ENCODE results near the gene SLX4IP.

Gene SLX4IP

DNA sequence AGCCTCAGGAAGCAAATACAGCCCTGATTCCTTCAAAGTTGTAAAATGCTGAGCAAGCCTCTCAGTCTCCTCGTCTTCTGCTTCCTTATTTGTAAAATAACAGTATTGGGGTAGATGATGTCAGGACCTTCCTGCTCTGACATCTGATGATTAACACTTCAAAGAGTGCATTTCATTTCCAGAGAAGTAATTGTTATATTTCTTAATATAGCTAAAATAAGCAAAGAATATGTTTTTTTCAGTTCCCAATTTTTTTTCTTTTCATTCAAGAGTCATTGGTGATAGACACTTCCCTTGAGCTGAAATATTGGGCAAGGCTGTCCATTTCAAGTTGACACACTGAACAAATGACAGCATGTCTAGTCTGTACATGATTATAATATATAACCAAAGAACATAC lies 53.4 kb downstream of the SLX4IP start:
- H3K4me2 ChIP-seq (ENCODE audit: low read length), result no peak overlapping the region
- H3K4me3 ChIP-seq (ENCODE audit: low read length), result no peak overlapping the region
- no peaks in the 10 kb centered on the region for H3K27me3 ChIP-seq (ENCODE audit: control insufficient read depth, insufficient read depth, low read length)
- no peak overlapping the region for H3K9ac ChIP-seq (ENCODE audit: low read depth, low read length)
- H3K36me3 ChIP-seq (ENCODE audit: insufficient read depth, low read length), result no peaks in the 10 kb centered on the region
- H3K9me3 ChIP-seq (replicated peaks; ENCODE audit: low read length), result no peaks in the 10 kb centered on the region
- peaks cover 3% of the 10 kb centered on the region for H3K4me1 ChIP-seq (ENCODE audit: control insufficient read depth, insufficient read depth, low read length)

DNA sequence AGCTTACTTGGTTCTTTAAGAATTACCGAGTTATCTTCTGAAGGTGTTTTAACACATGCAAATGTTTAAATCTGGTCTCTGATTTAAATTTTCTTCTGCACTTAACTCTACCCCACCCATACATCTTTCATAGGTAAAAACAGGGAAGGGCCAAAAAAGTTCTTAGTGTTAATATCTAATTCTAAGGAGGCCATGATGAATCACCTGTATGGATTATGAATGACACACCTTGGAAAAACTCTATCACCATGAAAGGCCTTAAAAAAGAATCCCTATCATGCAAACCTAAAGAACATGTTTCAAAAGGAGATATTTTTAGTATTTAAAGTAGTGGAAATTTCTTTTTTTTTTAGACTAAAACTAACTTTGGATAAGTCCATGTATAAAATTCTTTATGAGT lies 54.7 kb downstream of the SLX4IP start:
- no peaks in the 10 kb centered on the region for H3K36me3 ChIP-seq (ENCODE audit: insufficient read depth, low read length)
- H3K4me1 ChIP-seq (ENCODE audit: control insufficient read depth, insufficient read depth, low read length), result peaks cover 3% of the 10 kb centered on the region
- H3K4me2 ChIP-seq (ENCODE audit: low read length), result no peak overlapping the region
- no peaks in the 10 kb centered on the region for H3K9me3 ChIP-seq (replicated peaks; ENCODE audit: low read length)
- H3K4me3 ChIP-seq (ENCODE audit: low read length), result no peak overlapping the region
- no peaks in the 10 kb centered on the region for H3K27me3 ChIP-seq (ENCODE audit: control insufficient read depth, insufficient read depth, low read length)
- no peak overlapping the region for H3K9ac ChIP-seq (ENCODE audit: low read depth, low read length)

DNA sequence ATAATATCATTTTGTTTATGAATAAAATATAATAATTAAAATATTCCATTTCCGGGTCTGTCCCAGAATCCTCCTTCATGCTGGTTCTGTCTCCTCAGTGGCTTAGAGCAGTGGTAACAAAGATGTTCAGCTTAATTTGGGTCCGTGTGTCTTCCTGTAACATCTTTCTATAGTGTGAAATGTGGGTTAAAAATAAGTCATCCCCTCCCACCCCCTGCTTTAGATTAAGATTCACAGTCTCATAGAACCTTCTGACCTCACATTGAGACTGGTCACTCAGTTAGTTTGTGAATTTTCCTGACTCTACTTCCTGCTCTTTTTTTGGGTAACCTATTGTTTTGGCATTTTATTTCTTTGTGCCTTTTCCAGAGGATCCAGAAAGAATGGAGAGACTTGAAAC lies 55.2 kb downstream of the SLX4IP start:
- H3K4me2 ChIP-seq (ENCODE audit: low read length), result no peak overlapping the region
- no peak overlapping the region for H3K4me3 ChIP-seq (ENCODE audit: low read length)
- H3K4me1 ChIP-seq (ENCODE audit: control insufficient read depth, insufficient read depth, low read length), result peaks cover 3% of the 10 kb centered on the region
- H3K9ac ChIP-seq (ENCODE audit: low read depth, low read length), result no peak overlapping the region
- no peaks in the 10 kb centered on the region for H3K9me3 ChIP-seq (replicated peaks; ENCODE audit: low read length)
- H3K36me3 ChIP-seq (ENCODE audit: insufficient read depth, low read length), result no peaks in the 10 kb centered on the region
- H3K27me3 ChIP-seq (ENCODE audit: control insufficient read depth, insufficient read depth, low read length), result no peaks in the 10 kb centered on the region

DNA sequence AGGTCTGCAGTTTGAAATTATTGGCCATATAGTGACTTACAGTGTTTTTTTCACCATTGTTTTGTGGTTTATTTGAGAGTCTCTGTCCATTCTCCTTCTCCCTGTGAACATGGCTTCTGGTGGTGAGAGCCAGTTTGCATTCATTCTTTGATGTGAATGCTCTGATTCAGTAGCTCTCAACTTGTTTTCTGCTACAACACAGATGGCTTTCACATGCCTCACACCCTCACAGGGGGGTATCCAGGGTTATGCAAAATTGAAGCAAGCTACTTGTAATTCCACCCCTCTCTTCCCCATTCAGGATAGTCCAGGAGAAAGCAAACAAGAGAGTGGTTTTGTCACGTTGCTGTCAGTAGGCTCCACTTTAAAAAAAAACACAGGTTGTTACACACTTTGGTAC lies 55.6 kb downstream of the SLX4IP start:
- no peaks in the 10 kb centered on the region for H3K27me3 ChIP-seq (ENCODE audit: control insufficient read depth, insufficient read depth, low read length)
- no peaks in the 10 kb centered on the region for H3K36me3 ChIP-seq (ENCODE audit: insufficient read depth, low read length)
- H3K4me3 ChIP-seq (ENCODE audit: low read length), result no peak overlapping the region
- no peaks in the 10 kb centered on the region for H3K9me3 ChIP-seq (replicated peaks; ENCODE audit: low read length)
- H3K9ac ChIP-seq (ENCODE audit: low read depth, low read length), result no peak overlapping the region
- peaks cover 3% of the 10 kb centered on the region for H3K4me1 ChIP-seq (ENCODE audit: control insufficient read depth, insufficient read depth, low read length)
- no peak overlapping the region for H3K4me2 ChIP-seq (ENCODE audit: low read length)

DNA sequence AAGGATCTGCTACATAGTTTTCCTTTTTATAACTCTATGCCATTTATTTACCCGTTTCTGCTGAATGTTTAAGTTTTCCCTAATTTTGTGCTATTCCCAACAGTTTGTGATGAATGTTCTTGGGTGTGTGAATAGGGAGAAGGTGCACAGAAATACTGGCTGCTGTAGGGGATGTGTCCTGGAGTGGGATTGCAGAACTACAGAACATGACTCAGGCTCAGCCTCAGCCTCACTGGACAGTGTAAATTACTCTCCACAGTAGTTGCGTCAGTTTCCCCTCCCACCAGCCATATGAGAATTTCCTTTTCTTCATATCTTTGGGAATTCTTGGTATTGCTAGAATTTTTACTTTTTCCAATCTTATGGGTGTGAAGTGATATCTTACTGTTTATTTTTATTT lies 57.0 kb downstream of the SLX4IP start:
- H3K9ac ChIP-seq (ENCODE audit: low read depth, low read length), result no peak overlapping the region
- H3K36me3 ChIP-seq (ENCODE audit: insufficient read depth, low read length), result no peaks in the 10 kb centered on the region
- H3K4me1 ChIP-seq (ENCODE audit: control insufficient read depth, insufficient read depth, low read length), result peaks cover 3% of the 10 kb centered on the region
- no peak overlapping the region for H3K4me2 ChIP-seq (ENCODE audit: low read length)
- no peaks in the 10 kb centered on the region for H3K9me3 ChIP-seq (replicated peaks; ENCODE audit: low read length)
- H3K27me3 ChIP-seq (ENCODE audit: control insufficient read depth, insufficient read depth, low read length), result no peaks in the 10 kb centered on the region
- no peak overlapping the region for H3K4me3 ChIP-seq (ENCODE audit: low read length)

DNA sequence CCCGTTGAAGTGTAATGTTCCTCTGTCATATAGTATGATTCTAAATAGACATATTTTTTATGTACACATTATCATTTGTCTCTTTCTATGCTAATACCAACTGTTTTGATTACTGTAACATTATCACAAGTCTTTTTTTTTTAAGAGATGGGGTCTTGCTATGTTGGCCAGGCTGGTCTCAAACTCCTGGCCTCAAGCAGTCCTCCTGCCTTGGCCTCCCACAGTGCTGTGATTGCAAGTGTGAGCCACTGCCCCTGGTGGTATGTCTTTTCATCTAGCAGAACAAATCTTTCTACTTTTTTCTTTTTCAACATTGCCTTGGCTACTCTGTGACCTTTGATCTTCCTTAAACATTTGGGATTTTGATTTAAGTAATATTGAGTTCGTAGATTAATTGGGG lies 57.7 kb downstream of the SLX4IP start:
- Histone ChIP-seq H3K4me3 (ENCODE audit: low read length) (no peak overlapping the region), H3K27me3 (ENCODE audit: control insufficient read depth, insufficient read depth, low read length) (no peaks in the 10 kb centered on the region), H3K9me3 (replicated peaks; ENCODE audit: low read length) (no peaks in the 10 kb centered on the region), H3K4me2 (ENCODE audit: low read length) (no peak overlapping the region), H3K4me1 (ENCODE audit: control insufficient read depth, insufficient read depth, low read length) (peaks cover 3% of the 10 kb centered on the region), H3K36me3 (ENCODE audit: insufficient read depth, low read length) (no peaks in the 10 kb centered on the region), H3K9ac (ENCODE audit: low read depth, low read length) (no peak overlapping the region)

DNA sequence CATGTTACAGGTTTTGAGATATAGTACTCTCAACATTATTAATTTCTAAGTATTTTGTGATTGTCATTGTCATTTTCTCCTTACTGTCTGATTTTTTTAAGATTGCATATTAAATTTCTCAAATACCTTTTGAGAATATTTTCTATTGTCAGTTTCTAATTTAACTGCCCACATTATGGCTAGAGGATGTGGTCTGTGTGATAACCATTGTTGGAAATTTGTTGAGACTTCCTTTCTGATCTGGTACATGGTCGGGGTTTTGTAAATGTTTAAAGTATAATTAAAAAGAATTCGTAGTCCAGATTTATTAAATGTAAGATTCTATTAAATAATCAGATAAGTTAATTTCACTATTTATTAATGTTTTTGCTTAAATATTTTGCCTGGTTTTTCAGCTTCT lies 60.1 kb downstream of the SLX4IP start:
- Histone ChIP-seq H3K4me1 (ENCODE audit: control insufficient read depth, insufficient read depth, low read length) (peaks cover 3% of the 10 kb centered on the region), H3K27me3 (ENCODE audit: control insufficient read depth, insufficient read depth, low read length) (no peaks in the 10 kb centered on the region), H3K4me3 (ENCODE audit: low read length) (no peak overlapping the region), H3K9ac (ENCODE audit: low read depth, low read length) (no peak overlapping the region), H3K4me2 (ENCODE audit: low read length) (no peak overlapping the region), H3K9me3 (replicated peaks; ENCODE audit: low read length) (no peaks in the 10 kb centered on the region), H3K36me3 (ENCODE audit: insufficient read depth, low read length) (no peaks in the 10 kb centered on the region)

DNA sequence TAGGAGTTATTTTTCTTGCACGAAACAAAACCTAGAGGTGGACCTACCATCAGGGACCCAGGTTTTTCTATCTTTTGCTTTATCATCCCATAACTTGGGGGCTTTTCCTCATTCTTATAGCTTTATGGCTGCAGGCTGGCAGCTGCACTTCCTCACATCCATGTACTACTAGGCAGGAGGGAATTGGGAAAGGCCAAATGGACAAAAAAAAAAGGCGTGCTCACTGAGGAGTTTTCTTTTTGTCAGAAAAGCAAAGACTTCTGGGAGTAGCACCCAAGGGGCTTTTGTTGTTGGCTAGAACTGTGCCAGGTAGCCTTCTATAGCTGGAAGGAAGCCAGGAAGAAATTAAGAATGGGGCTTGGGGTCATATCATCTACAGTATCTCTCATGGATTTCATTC lies 61.4 kb downstream of the SLX4IP start:
- H3K4me2 ChIP-seq (ENCODE audit: low read length), result no peak overlapping the region
- H3K4me3 ChIP-seq (ENCODE audit: low read length), result no peak overlapping the region

DNA sequence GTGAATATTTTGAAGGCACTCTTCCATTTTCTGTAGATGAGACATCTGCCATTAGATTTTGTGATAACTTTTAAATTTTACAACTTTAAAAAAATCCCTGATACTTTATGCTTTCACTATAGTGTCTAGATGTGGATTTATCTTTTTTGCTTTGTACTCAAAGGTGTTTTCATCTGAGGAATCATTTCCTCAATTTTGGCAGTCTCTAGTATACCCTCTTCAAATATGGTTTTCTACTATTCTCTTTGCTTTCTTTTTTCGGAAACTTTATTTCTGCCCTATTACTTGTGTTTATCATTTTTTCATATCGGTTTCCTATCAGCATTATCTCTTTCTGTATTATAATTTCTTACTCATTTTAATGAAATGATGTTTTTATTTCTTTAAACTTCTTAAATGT lies 62.2 kb downstream of the SLX4IP start:
- no peak overlapping the region for H3K9ac ChIP-seq (ENCODE audit: low read depth, low read length)
- H3K4me2 ChIP-seq (ENCODE audit: low read length), result no peak overlapping the region
- no peaks in the 10 kb centered on the region for H3K4me1 ChIP-seq (ENCODE audit: control insufficient read depth, insufficient read depth, low read length)
- H3K36me3 ChIP-seq (ENCODE audit: insufficient read depth, low read length), result no peaks in the 10 kb centered on the region
- H3K4me3 ChIP-seq (ENCODE audit: low read length), result no peak overlapping the region
- H3K27me3 ChIP-seq (ENCODE audit: control insufficient read depth, insufficient read depth, low read length), result no peaks in the 10 kb centered on the region
- no peaks in the 10 kb centered on the region for H3K9me3 ChIP-seq (replicated peaks; ENCODE audit: low read length)

More for the DNA sequence above, 61.4 kb downstream of the SLX4IP start:
- Histone ChIP-seq H3K9ac (ENCODE audit: low read depth, low read length) (no peak overlapping the region), H3K36me3 (ENCODE audit: insufficient read depth, low read length) (no peaks in the 10 kb centered on the region), H3K9me3 (replicated peaks; ENCODE audit: low read length) (no peaks in the 10 kb centered on the region), H3K4me1 (ENCODE audit: control insufficient read depth, insufficient read depth, low read length) (peaks cover 3% of the 10 kb centered on the region), H3K27me3 (ENCODE audit: control insufficient read depth, insufficient read depth, low read length) (no peaks in the 10 kb centered on the region)

DNA sequence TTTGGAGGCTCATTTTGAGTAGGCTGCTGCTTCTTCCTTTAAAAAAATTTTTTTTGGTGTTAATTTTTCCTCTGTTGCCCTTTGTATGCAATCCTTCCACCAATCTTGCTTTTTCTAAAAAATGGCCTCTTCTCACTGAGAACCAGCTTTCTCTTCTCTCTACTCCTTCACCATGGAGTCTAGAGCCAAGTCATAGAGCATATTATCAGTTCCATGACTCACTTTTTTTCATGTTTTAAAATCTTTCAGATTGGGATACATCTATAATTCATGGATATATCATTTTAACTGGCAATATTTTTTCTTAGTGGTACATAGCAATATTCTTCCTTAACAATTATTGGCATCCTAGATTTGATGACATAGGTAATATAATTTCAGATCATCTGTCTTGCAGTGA lies 62.7 kb downstream of the SLX4IP start:
- no peak overlapping the region for H3K4me3 ChIP-seq (ENCODE audit: low read length)
- H3K9me3 ChIP-seq (replicated peaks; ENCODE audit: low read length), result no peaks in the 10 kb centered on the region
- no peak overlapping the region for H3K4me2 ChIP-seq (ENCODE audit: low read length)
- H3K27me3 ChIP-seq (ENCODE audit: control insufficient read depth, insufficient read depth, low read length), result no peaks in the 10 kb centered on the region
- H3K4me1 ChIP-seq (ENCODE audit: control insufficient read depth, insufficient read depth, low read length), result no peaks in the 10 kb centered on the region
- H3K36me3 ChIP-seq (ENCODE audit: insufficient read depth, low read length), result no peaks in the 10 kb centered on the region
- no peak overlapping the region for H3K9ac ChIP-seq (ENCODE audit: low read depth, low read length)

DNA sequence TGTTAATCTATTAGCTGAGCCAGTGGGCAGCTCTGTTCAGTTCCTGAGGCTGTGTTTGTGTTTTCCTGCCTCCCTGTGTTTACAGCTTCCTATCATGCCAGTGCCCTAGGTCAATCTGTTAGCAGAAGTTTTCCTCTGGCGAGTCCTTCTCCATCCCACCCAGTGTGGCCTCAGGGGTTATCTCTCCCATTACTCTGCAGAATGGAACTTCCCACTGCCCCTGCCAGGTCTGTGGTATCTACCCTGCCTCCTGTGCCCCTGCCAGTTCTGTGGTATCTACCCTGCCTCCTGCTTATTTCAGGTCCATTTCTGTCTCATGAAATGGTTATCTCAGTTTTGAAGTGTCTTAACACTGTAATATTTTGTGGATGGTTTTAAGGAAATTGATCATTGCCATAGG lies 63.1 kb downstream of the SLX4IP start:
- no peak overlapping the region for H3K9ac ChIP-seq (ENCODE audit: low read depth, low read length)
- H3K27me3 ChIP-seq (ENCODE audit: control insufficient read depth, insufficient read depth, low read length), result no peaks in the 10 kb centered on the region
- H3K4me2 ChIP-seq (ENCODE audit: low read length), result no peak overlapping the region
- no peak overlapping the region for H3K4me3 ChIP-seq (ENCODE audit: low read length)
- H3K4me1 ChIP-seq (ENCODE audit: control insufficient read depth, insufficient read depth, low read length), result no peaks in the 10 kb centered on the region
- H3K36me3 ChIP-seq (ENCODE audit: insufficient read depth, low read length), result no peaks in the 10 kb centered on the region
- no peaks in the 10 kb centered on the region for H3K9me3 ChIP-seq (replicated peaks; ENCODE audit: low read length)

DNA sequence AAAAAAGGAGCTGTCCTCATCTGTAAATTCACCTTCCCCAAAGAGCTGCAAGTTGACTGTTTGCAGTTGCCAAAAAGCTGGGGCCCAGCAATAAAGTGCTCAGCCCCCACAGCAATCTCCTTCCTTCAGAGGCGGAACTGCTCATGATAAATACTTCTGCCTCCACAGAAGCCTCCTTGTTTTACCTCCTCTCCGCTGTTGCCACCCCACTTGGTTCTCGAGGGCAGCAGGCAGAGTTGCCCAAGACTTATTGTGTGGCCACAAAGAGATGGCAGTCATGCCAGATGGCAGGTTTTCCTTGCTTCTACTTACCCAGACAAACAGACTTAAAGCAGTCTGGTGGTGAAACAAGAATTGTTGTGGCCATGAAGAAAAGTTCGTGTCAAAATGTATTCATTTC lies 66.3 kb downstream of the SLX4IP start:
- no peaks in the 10 kb centered on the region for H3K9me3 ChIP-seq (replicated peaks; ENCODE audit: low read length)
- H3K9ac ChIP-seq (ENCODE audit: low read depth, low read length), result no peak overlapping the region
- no peaks in the 10 kb centered on the region for H3K36me3 ChIP-seq (ENCODE audit: insufficient read depth, low read length)
- no peak overlapping the region for H3K4me3 ChIP-seq (ENCODE audit: low read length)
- H3K4me2 ChIP-seq (ENCODE audit: low read length), result no peak overlapping the region
- peaks cover 11% of the 10 kb centered on the region for H3K4me1 ChIP-seq (ENCODE audit: control insufficient read depth, insufficient read depth, low read length)
- H3K27me3 ChIP-seq (ENCODE audit: control insufficient read depth, insufficient read depth, low read length), result no peaks in the 10 kb centered on the region

Measured in skeletal muscle satellite cell (primary cell).